Transverse colon (tissue), 4 donors: ENCODE results near the gene ARHGEF40. TPM values are rescaled to one million over a fixed set of nuclear protein-coding genes. Genes with fewer than 3 reads are reported as not detected.

ENCODE experiments used
- DNase-seq: peaks from one replicate; pipeline ENCODE4 v3.0.0-alpha.2; 2019
- H3K27ac ChIP-seq, 4 donors: fragments of 200-600 bp; sonication (generic); 2 replicates each; pipeline ENCODE4 v1.5.1; 2016 to 2018; ENCODE audit warnings: inconsistent platforms in 4 of 4
- H3K27me3 ChIP-seq: fragments of 200-600 bp; sonication (generic); 2 replicates; pipeline ENCODE4 v1.5.1; 2017; ENCODE audit warnings: inconsistent platforms
- H3K36me3 ChIP-seq, 4 donors: fragments of 200-600 bp; sonication (generic); 2 replicates each; pipeline ENCODE4 v1.5.1; 2017 to 2019; ENCODE audit warnings: inconsistent platforms in 4 of 4
- H3K4me1 ChIP-seq, 4 donors: fragments of 200-600 bp; sonication (generic); 2 replicates each; pipeline ENCODE4 v1.5.1; 2017 to 2020; ENCODE audit warnings: inconsistent platforms in 4 of 4
- H3K4me3 ChIP-seq, 4 donors: fragments of 200-600 bp; sonication (generic); 1 replicate in 1 of 4; 2 replicates in 3 of 4; pipeline versions ENCODE4 v1.5.1 to v1.6.1; 2017 to 2019; ENCODE audit warnings: inconsistent platforms in 4 of 4
- H3K9me3 ChIP-seq, 2 donors: fragments of 200-600 bp; sonication (generic); 2 replicates each; pipeline ENCODE4 v1.5.1; 2017 to 2019; ENCODE audit warnings: inconsistent platforms in 2 of 2
- CTCF ChIP-seq, 5 experiments: fragments of 200-600 bp in 3 of 5; fragments of 450-650 bp in 2 of 5; sonication (generic) in 3 of 5; IDR thresholded peaks; 1 replicate in 2 of 5; 2 replicates in 3 of 5; pipeline ENCODE4 v1.5.1; 2016 to 2017; ENCODE audit warnings: antibody characterized with exemption in 5 of 5, inconsistent platforms in 3 of 5, mild to moderate bottlenecking in 2 of 5, moderate library complexity in 1 of 5
- EP300 ChIP-seq: sonication (generic); formaldehyde crosslinking; IDR thresholded peaks from one replicate; pipeline ENCODE4 v1.6.1; 2017; ENCODE audit warnings: antibody characterized with exemption, low read depth
- POLR2A ChIP-seq: fragments of 450-650 bp; IDR thresholded peaks from one replicate; pipeline ENCODE4 v1.6.1; 2016; ENCODE audit warnings: antibody characterized with exemption, mild to moderate bottlenecking, moderate library complexity
- POLR2AphosphoS5 ChIP-seq, 3 donors: sonication (generic); formaldehyde crosslinking; IDR thresholded peaks; one replicate each; pipeline ENCODE4 v1.6.1; 2016; ENCODE audit warnings: antibody characterized with exemption in 3 of 3
- WGBS, 2 donors: methylation state at CpG; one replicate each; pipeline ENCODE4 v1.1.5; 2018; ENCODE audit warnings: low coverage in 1 of 2; 5-methylcytosine and 5-hydroxymethylcytosine counted together
- in situ Hi-C, 4 donors: fragments of 200-750 bp; cut with MboI; loops; one replicate each; pipeline versions ENCODE4 v1.15.0 to v1.15.1; 2017; ENCODE audit warnings: low sequenced_read_pairs in 3 of 4, low pct_ligation_motif_present in 1 of 4, low pct_unique_long_range_greater_than_20kb in 1 of 4
- intact Hi-C: fragments of 100-400 bp; cut with DNase I; formaldehyde crosslinking; loops from one replicate; pipeline ENCODE4 v1.15.1; 2023; ENCODE audit warnings: low total_unique reads
- total RNA-seq, 4 donors: library from RNA; depleted of rRNA; stranded (reverse); fragments of >200 nt; gene quantifications; one replicate each; pipeline ENCODE4 v1.1.0, GENCODE V29; 2016

The ARHGEF40 gene
- total RNA-seq, 4 donors from 2014 or later, result 55.6 to 138 (median 62.2) TPM

- Histone ChIP-seq H3K4me3 (peak overlapping the region; percentile 61 to 90 (median 76)), H3K9me3 (no peaks in the 10 kb centered on the region), H3K36me3 (peaks cover 0 to 16% (median 3%) of the 10 kb centered on the region in 4 donors), H3K4me1 (peaks cover 10 to 32% (median 20%) of the 10 kb centered on the region in 4 donors), H3K27ac (peak overlapping the region; percentile 84 to 93 (median 91)), H3K27me3 (no peaks in the 10 kb centered on the region)
- intact Hi-C loops, result no loop called here
- peak; percentile 47 for DNase-seq
- TF ChIP-seq POLR2AphosphoS5 (IDR thresholded peaks at IDR 0.05), result no peak
- no peak for TF ChIP-seq EP300
- TF ChIP-seq POLR2A, result no peak
- TF ChIP-seq CTCF (IDR thresholded peaks at IDR 0.05), result no peak
- in situ Hi-C loops, result no loop called here
- 0 to 9% methylated on average over 2 to 17 of the region's 17 CpGs for WGBS, 2 donors
Measured at GRCh38 chr14:21023817-21024584, 46.1 kb upstream of the ARHGEF40 start.

- H3K4me1 ChIP-seq, result peaks cover 10 to 32% (median 20%) of the 10 kb centered on the region in 4 donors
- H3K9me3 ChIP-seq, result no peaks in the 10 kb centered on the region
- H3K27me3 ChIP-seq, result no peaks in the 10 kb centered on the region
- H3K27ac ChIP-seq, result peak within 1 kb of the TSS; percentile 84 to 93 (median 91)
- 3 to 7% methylated on average over 12 to 53 of the region's 72 CpGs for WGBS, 2 donors
- H3K4me3 ChIP-seq, result peak within 1 kb of the TSS; percentile 61 to 90 (median 76)
- intact Hi-C loops, result no loop called here
- in situ Hi-C loops, result no loop called here
- TF ChIP-seq EP300, result no peak
- TF ChIP-seq CTCF (IDR thresholded peaks at IDR 0.05), result no peak
- peak; percentile 67 for TF ChIP-seq POLR2A
- TF ChIP-seq POLR2AphosphoS5 (IDR thresholded peaks at IDR 0.05), result peak; percentile 61 to 73 (median 69)
- peak; percentile 90 for DNase-seq
- peaks cover 0 to 8% (median 3%) of the 10 kb centered on the region in 4 donors for H3K36me3 ChIP-seq
Measured at GRCh38 chr14:21024585-21025370, 45.3 kb upstream of the ARHGEF40 start, which contains the start of gene NDRG2. TSS of gene NDRG2 (minus strand) at chr14:21025061. CDS start at chr14:21023315, 1,746 bp downstream.

- no peaks in the 10 kb centered on the region for H3K27me3 ChIP-seq
- peaks cover 0 to 6% (median 0%) of the 10 kb centered on the region in 4 donors for H3K36me3 ChIP-seq
- peak; percentile 63 for DNase-seq
- intact Hi-C loops, result no loop called here
- in situ Hi-C loops, result no loop called here
- peaks cover 10 to 32% (median 20%) of the 10 kb centered on the region in 4 donors for H3K4me1 ChIP-seq
- 0 to 20% methylated on average over 5 to 36 of the region's 58 CpGs for WGBS, 2 donors
- H3K4me3 ChIP-seq, result peak overlapping the region; percentile 61 to 90 (median 76)
- peak overlapping the region; percentile 84 to 93 (median 91) for H3K27ac ChIP-seq
- no peaks in the 10 kb centered on the region for H3K9me3 ChIP-seq
- TF ChIP-seq EP300, result no peak
- TF ChIP-seq CTCF (IDR thresholded peaks at IDR 0.05), result no peak
- TF ChIP-seq POLR2A, result no peak
- TF ChIP-seq POLR2AphosphoS5 (IDR thresholded peaks at IDR 0.05), result no peak
Measured at GRCh38 chr14:21025371-21026273, 44.5 kb upstream of the ARHGEF40 start.
